GM18526 (cell line): Measurements from ENCODE around the gene ZEB2.

Experiments used
- POLR2A ChIP-seq: IDR thresholded peaks from 3 replicates; pipeline ENCODE4 v1.6.1; 2011; ENCODE audit not compliant: insufficient read length; ENCODE audit errors: extremely low read depth

The ZEB2 gene

DNA sequence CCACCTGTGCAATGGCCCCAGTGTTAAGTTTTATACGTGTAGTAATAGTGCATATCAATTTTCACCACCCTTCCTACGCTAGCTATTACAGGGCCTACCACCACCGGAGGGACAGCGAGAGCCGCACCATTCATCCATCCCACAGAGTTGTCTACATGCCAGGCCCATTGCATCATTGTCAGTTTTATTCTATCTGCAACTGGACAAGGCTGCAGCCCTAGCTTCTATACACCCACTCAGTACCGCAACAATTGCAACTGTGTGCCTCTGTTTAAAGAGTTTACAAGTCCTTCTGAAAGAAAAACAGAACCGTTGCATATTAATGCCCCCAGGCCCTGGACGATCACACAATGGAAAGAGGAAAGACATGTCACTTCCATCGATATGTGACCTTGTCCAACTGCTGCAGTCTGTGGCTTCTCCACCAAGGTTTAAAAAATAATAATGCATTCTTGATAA lies 58.6 kb downstream of the ZEB2 start:
- no peak for TF ChIP-seq POLR2A

DNA sequence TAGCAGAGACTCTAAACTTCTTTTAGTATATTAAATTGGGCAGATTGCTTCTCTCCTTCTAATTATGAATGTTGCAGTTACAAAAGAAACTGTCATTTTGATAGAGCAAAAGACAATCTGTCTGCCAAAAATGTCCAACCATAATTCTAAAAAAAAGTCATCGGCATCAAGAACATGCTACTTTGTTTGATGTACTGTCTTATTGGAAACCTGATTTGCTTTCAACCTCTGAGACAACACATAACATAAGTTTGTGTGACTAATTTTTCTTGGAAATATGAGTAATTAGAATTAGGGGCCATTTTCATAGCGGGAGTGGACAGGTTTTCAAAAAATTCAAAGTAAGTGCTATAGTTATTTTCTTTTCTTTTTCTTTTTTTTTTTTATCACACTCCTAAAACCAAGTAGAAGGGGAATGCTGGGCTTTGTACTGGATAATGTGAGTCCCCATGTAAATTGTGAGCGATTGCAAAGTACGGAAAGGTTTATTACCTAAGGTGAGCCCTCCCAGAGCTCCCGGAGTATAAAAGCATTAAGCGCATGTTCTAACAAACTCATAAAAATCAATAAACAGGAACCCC lies 59.1 kb downstream of the ZEB2 start:
- no peak for TF ChIP-seq POLR2A

DNA sequence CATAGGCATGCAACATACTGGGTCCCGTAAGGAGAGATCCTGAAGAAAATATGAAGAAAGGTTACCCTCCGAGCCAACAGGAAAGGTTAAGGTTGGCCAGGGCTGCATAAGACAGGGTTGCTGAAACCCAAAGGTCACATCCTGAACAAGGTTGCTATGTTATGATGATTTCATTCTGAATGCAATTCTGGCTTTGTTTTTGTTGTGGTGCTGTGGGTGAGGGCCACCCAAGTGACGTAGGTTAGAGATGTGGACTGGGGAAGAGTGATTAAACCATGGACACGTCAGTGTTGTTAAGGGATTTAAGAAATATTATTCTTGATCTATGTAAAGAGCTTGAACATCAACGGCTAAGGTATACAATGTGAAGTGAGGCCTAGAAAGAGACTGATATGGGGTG lies 60.0 kb downstream of the ZEB2 start:
- no peak for TF ChIP-seq POLR2A

DNA sequence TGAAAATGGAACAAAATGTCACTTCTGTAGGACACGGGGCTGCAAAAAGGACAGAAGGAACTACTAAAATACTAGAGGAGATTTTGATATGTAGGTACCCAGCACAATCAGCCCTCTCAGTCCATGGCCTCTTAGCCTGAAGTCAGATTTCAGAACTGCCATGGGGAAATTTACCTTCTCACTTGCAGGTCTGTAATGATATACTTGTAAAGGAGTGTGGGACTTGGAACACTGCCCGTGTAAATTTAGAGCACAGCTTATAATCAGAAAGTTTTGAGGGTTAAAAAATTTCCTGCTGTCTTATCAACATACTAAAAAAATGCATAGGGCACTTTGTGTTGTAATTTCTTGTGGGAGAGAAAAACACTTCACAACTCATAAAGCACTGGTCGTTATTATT lies 60.6 kb downstream of the ZEB2 start:
- no peak for TF ChIP-seq POLR2A

DNA sequence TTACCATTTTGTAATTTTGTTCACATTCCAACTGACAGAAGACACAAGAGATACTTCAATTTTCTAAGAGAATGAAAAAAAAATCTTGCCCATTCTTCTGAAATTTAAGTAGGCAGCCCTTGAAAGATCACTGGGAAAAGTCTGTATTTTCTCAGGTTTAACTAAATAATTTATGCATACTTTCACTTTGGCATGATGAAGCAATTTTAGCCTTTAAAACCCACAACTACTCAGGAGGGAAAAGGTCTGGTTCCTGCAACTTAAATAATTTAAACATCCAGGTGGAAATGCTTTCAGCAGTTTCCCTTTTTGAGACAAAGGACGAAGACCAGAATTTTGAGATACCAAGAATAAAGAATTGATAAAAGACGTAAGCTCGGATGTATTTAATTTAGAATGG lies 61.4 kb downstream of the ZEB2 start:
- TF ChIP-seq POLR2A, result no peak

DNA sequence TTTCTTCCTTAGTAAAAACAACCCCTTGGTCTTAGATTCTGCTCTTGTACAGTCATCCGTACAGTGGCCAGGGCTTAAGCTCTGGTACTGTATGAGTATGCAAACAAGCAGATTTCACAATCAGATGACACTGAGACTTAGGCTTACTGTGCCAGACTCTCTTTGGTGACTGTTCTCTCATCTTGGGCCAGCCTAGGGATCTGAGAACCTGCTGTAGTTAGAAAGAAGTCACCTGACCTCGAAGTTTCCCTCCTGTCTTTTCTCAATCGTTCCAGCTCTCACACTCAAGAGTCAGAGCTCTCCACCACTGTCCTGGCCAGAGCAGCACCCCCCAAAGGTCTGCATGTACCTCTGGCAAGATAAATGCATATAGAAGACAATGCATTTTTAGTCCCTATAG lies 63.2 kb downstream of the ZEB2 start:
- TF ChIP-seq POLR2A, result no peak

DNA sequence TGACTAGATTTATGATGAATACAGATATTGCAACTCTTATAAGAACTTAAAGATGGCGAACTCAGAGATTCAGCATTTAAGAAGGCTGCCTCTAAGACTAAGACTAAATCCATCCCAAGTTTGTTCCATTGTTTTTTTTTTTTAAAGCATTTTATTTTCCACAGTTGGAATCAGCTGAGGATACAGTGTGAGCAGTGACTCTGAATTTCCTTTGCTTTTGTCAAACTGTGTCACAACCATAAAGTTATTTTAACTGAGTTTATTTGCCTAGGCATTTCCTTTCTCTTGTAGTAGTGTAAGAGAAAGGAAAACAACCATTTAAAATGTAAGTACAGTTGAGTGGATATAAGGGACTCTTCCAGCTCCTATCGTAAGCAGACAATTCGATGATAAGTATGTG lies 63.9 kb downstream of the ZEB2 start:
- no peak for TF ChIP-seq POLR2A

DNA sequence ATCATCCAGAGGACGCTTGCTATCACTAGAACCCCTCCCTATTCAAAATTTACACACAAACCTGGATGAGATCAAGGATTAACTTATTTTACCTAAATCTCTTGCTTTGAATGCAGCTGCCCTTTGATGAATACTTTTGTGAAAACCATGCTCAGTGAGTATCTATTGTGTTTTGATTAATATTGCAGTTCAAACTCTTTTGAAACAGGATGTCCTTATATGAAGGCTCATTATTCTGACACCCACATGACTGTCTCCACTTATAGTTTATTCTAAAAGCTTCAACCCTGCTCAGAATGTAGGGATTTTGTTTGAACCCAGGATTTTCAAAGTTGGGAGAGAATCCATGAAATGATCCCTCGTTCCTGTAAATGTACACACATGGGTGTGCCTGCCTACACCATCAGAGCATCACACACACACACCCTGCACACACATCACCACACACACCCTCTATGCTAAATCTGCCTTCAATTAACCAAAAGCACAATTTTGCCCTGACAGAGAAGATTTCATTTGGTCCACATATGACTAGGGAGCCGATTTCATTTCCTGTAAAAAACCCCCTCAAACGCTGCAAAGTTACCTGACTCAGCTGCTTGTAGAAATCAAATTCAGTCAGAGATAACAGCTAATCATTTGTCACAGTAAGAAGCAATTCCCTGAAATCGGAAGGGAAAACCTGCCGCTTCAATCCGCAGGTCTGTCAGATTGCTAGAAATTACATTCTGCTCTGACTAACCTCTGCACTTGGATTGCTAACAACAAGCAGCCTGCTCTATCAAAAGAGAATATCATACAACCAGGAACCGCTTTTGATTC lies 65.2 kb downstream of the ZEB2 start:
- TF ChIP-seq POLR2A, result no peak

DNA sequence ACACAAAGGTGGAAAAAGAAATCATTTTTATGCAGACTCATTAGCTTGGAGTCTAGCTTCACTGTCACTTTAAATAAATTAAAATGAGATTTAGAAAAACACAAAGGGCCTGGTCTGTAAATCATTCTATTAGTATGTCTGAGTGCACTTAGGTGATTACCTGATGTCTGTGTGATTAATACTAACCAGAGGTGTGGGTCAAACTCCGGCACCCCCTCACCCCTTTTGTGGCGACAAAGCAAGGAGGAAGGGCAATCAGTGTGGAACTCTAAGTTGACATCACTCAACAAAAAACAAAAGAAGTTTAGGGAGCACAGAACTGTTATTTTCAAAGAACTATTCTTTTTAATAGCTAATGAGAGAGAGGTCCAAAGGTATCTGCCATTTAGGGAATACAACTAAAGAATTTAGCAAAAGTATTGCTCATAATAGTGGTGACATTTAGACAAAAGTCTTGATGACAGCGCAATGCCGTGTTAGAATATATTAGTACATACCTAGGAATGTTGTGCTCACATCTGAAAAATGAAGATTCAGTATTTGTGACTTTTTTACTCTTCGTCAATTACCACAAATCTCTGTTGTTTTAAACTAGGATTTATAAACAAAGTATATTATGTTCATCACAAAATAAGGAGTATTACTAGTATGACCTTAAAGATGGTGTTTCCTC lies 66.3 kb downstream of the ZEB2 start:
- TF ChIP-seq POLR2A, result no peak

DNA sequence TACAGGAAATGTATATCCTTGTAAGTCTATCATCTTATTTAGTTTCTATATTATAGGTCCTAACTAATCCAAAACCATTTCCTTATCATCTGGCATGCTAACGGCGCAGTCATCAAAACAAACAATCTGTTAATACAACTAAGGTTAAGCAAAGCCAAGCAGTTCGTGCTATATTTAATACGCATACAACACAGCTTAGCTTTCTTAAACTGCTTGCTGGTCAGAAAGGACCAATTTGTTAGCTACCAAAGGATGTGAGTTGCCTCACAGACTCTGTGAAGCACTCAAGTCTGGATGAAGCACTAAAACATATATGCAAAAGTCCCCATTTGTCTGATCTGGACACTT lies 67.0 kb downstream of the ZEB2 start:
- TF ChIP-seq POLR2A, result no peak

DNA sequence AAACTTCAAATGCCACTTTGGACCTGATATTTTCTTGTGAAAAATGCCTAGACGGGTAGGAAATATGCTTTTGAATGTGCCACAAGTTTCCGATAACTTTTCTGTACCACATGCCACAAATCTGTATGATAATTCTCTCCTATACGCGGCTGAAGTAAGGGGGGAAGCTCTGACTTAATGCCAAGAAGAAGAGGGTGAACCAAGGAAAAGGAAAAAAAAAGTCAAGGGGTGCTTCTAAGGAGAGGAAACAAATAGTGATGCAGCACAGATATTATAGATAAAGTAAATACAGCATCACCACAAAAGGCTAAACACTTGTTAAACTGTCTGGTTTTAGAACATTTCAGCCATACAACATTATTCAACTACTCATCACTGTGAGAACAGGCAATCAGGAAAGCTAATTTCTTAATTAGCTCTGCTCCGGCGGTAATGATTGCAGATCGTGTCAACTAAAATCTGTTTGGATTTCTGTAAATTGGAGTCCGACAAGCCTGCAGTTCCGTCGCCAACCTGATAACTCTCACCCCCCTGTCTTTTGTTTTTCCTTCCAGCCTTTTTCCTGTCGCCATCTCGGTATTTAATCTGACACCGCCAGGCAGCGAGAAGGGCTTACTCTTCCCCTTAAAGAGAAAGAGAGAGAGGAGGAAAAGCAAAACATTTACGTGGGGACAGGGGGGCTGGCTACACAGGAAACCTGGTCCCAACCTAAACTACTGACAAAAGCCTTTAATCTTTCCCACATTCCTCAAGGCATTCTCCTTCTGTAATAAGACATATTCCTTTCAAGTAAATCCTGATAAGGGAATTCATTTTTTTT lies 67.5 kb downstream of the ZEB2 start:
- TF ChIP-seq POLR2A, result no peak

DNA sequence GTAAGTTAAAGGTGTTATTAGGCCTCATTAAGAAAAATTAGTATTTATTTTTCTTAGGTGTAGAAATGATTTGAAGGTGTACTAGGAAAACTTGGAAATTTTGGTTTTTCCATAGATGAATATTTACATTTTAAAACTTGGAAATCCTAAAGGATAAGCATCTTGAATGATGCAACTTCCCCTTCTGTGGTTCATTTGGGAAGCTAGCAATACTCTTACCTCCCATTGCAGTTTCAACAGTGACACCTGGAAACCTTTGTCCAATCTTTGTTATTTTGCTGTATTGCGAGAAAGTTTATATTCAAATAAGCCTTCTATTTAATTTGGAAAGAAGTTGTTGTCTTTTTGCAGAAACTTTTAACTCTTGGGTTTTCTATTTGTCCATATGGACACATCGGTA lies 68.5 kb downstream of the ZEB2 start:
- no peak for TF ChIP-seq POLR2A

DNA sequence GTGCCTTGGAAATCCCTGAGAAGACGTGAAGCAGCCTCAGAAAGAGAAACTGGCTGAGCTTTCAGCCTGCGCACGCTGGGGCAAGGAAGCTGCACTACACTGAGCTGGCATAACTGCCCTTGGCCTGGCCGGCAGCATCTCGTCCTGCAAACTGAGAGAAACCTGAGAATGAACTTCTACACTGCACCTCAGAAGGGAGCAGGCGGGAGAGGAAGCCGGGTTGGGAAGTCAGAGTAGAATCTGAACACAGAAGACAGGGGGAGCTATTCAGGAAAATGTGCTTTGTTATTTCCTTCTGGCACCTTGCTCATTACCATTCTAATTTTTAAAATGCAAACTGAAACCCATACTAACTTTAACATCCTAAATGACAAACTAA lies 70.9 kb downstream of the ZEB2 start:
- TF ChIP-seq POLR2A, result no peak

DNA sequence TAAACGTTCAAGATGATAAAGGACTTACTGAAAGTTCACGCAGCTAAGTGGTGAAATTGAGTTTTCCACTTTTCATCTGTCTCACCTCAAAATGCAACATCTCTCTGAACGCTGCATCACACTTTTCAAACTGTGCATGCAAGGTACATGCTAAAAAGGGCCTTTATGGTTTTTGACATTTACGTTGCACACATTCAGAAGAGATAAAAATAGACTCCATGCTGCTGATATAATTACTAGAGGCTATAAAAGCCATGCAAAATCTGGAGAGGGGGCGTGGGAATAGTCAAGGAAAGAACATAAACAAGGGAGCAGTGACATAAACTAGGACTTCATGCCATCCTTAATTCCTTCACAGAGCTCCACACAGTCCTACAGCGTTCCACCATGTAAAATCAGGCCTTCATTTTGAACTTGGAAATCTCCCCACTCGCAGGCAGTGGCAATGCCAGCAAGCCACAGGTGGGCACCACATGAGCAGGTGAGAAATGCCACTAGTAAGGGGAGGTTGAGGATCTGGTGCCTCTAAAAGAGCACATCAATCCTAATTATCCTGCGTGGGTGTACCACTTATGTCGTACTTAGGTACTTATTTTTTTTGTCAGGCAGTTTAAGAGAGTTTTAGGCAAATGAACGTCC lies 71.4 kb downstream of the ZEB2 start:
- no peak for TF ChIP-seq POLR2A

DNA sequence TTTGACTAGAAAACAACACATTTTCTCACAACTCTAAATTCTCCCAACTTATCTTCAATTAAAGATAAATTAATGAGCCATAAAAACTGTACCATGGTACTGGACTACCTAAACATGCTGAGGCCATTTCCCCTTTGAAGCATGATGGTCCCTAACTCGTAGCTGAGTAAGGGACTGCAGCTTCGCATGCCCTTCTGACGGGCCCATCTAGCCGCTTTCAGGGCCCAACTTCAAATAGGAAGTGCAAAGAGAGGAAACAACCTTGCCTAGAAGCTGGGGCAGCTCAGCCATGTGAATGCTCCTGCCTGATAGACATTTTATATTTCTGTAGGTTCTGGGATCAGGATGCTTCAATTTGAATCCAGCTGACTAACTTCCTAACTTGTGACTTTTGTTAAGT lies 72.4 kb downstream of the ZEB2 start:
- no peak for TF ChIP-seq POLR2A
